Endothelial cell (in vitro differentiated cells): Measurements from ENCODE around the gene TMEM179. TPM values are rescaled to one million over a fixed set of nuclear protein-coding genes. Genes with fewer than 3 reads are reported as not detected.

Experiments
- DNase-seq: peaks from one replicate; pipeline ENCODE4 v3.0.0; 2021; ENCODE audit warnings: low spot score
- H3K27ac Mint-ChIP-seq: one replicate; pipeline ENCODE4 v1.8.0; 2021; ENCODE audit warnings: mixed read lengths, inconsistent platforms; ENCODE audit not compliant: unreplicated experiment
- H3K27me3 Mint-ChIP-seq: one replicate; pipeline ENCODE4 v1.8.0; 2021; ENCODE audit warnings: mild to moderate bottlenecking, moderate library complexity, mixed read lengths, inconsistent platforms; ENCODE audit not compliant: unreplicated experiment
- H3K36me3 Mint-ChIP-seq: one replicate; pipeline ENCODE4 v1.8.0; 2021; ENCODE audit warnings: mild to moderate bottlenecking, low read depth, mixed read lengths, inconsistent platforms; ENCODE audit not compliant: unreplicated experiment
- H3K4me1 Mint-ChIP-seq: one replicate; pipeline ENCODE4 v1.8.0; 2021; ENCODE audit warnings: mild to moderate bottlenecking, mixed read lengths, inconsistent platforms; ENCODE audit not compliant: unreplicated experiment
- H3K4me3 Mint-ChIP-seq: one replicate; pipeline ENCODE4 v1.8.0; 2021; ENCODE audit warnings: mild to moderate bottlenecking, mixed read lengths, inconsistent platforms; ENCODE audit not compliant: unreplicated experiment
- H3K9me3 Mint-ChIP-seq: one replicate; pipeline ENCODE4 v1.8.0; 2021; ENCODE audit warnings: mixed read lengths, inconsistent platforms; ENCODE audit not compliant: unreplicated experiment
- total RNA-seq: library from RNA; stranded (reverse); fragmentation: NEBNext Ultra II Directional; extraction: Animal tissue kit (Norgen Biotek cat#: 25700); gene quantifications from one replicate; pipeline ENCODE4 v1.2.1, GENCODE V29; 2021; ENCODE audit not compliant: unreplicated experiment
- TF ChIP-seq, protein P1 (sequence below): fragments of 200-600 bp; sonication (generic); IDR thresholded peaks from one replicate; pipeline ENCODE4 v1.5.0; 2021; ENCODE audit warnings: antibody characterized with exemption; ENCODE audit not compliant: unreplicated experiment

Gene TMEM179
- total RNA-seq, 1 donor from 2014 or later = 0.54 TPM

DNA sequence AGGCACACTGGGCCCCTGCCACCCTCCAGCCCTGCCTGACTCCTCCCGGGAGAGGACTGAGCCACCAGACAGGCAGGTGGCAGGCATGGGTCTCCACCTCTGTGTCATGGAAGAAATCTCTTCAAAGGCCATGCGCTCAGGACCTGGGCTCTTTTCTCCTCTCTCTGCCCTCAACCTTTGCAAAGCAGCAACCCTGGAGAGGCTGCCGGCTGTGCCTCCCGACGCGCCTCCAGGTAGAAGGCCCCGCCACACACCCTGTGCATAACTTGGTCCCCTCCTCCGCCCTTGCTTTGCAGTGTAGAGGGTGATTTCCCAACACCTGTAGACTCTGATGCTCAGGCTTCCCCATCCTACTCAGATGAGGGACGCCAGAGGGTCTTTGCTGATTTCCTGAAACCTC lies 28.2 kb upstream of the TMEM179 start:
- peaks cover under 1% of the 10 kb centered on the region for H3K27me3 Mint-ChIP-seq
- H3K4me1 Mint-ChIP-seq = no peaks in the 10 kb centered on the region
- peaks cover 3% of the 10 kb centered on the region for H3K36me3 Mint-ChIP-seq
- TF ChIP-seq, protein P1, sequence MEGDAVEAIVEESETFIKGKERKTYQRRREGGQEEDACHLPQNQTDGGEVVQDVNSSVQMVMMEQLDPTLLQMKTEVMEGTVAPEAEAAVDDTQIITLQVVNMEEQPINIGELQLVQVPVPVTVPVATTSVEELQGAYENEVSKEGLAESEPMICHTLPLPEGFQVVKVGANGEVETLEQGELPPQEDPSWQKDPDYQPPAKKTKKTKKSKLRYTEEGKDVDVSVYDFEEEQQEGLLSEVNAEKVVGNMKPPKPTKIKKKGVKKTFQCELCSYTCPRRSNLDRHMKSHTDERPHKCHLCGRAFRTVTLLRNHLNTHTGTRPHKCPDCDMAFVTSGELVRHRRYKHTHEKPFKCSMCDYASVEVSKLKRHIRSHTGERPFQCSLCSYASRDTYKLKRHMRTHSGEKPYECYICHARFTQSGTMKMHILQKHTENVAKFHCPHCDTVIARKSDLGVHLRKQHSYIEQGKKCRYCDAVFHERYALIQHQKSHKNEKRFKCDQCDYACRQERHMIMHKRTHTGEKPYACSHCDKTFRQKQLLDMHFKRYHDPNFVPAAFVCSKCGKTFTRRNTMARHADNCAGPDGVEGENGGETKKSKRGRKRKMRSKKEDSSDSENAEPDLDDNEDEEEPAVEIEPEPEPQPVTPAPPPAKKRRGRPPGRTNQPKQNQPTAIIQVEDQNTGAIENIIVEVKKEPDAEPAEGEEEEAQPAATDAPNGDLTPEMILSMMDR = no peak
- DNase-seq = no peak
- no peak overlapping the region for H3K4me3 Mint-ChIP-seq
- H3K27ac Mint-ChIP-seq = no peak overlapping the region
- peaks cover 4% of the 10 kb centered on the region for H3K9me3 Mint-ChIP-seq

DNA sequence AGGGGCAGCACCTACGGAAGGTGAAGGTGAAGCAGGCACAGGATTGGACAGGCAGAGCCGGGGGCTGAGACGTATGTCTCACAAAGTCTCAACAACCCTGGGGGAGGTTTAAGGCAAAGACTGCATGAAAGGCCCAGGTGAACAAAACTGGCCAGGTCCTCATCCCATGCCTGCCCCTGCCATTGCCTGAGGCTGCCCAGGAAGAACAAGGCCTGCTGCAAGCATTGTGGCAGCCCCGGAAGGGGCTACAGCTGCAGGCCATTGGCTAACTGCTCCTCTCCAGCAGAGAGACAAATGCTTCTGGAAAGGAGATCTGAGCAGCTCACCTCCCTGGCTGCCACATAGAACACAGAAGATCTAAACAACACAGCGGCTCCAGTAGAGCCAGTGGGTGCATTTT lies 20.4 kb upstream of the TMEM179 start:
- Mint-ChIP-seq H3K36me3 (peaks cover 7% of the 10 kb centered on the region), H3K4me1 (no peaks in the 10 kb centered on the region), H3K4me3 (no peak overlapping the region), H3K27me3 (peaks cover 1% of the 10 kb centered on the region), H3K9me3 (peaks cover 9% of the 10 kb centered on the region), H3K27ac (no peak overlapping the region)
- no peak for DNase-seq
- TF ChIP-seq, protein P1 = no peak

DNA sequence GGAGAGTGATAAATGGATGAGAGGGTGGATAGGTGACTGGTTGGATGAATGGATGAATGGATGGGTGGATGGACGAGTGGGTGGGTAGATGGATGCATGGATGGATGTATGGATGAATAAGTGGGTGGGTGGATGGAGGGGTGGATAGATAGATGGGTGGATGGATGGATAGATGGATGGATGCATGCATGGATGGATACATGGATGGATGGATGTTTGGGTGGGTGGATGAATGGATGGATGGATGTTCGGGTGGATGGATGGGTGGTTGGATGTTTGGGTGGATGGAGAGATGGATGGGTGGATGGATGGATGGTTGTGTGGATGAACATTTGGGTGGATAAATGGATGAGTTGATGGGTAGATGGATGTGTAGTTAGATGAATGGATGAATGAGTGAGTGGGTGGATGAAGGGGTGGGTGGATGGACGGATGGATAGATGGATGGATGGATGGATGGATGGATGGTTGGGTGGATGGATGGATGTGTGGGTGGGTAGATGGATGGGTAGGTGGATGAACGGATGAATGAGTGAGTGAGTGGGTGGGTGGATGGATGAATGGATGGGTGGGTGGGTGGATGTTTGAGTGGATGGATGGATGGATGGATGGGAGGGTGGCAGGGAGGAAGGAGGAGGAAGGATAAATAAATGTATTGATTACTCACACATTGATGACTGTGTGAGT lies 9.7 kb upstream of the TMEM179 start:
- no peak for DNase-seq
- TF ChIP-seq, protein P1 = no peak
- no peak overlapping the region for H3K27ac Mint-ChIP-seq
- peaks cover 2% of the 10 kb centered on the region for H3K27me3 Mint-ChIP-seq
- H3K9me3 Mint-ChIP-seq = no peaks in the 10 kb centered on the region
- H3K4me1 Mint-ChIP-seq = peaks cover under 1% of the 10 kb centered on the region
- no peak overlapping the region for H3K4me3 Mint-ChIP-seq
- H3K36me3 Mint-ChIP-seq = peaks cover 2% of the 10 kb centered on the region

DNA sequence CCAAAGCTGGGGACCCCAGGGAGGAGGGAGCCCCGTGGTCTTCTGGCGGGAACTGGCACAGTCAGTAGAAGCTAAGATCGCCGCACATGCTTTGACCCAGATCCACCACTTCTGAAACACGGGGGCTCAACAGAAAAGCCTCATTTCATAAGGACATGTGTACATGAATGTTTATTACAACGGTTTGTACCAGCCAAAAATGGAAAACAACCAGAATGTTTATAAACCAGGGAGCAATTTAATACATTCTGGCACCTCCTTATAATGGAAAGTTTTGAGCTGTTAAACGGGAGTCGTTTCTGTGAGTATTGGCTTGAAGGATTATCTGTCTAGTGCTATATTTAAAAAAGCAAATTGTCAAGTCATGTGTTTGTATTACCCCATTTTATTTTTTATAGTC lies 7.3 kb upstream of the TMEM179 start:
- no peaks in the 10 kb centered on the region for H3K4me1 Mint-ChIP-seq
- H3K36me3 Mint-ChIP-seq = no peaks in the 10 kb centered on the region
- H3K27ac Mint-ChIP-seq = no peak overlapping the region
- H3K27me3 Mint-ChIP-seq = peaks cover 2% of the 10 kb centered on the region
- H3K4me3 Mint-ChIP-seq = no peak overlapping the region
- H3K9me3 Mint-ChIP-seq = no peaks in the 10 kb centered on the region
- TF ChIP-seq, protein P1 = no peak
- no peak for DNase-seq

DNA sequence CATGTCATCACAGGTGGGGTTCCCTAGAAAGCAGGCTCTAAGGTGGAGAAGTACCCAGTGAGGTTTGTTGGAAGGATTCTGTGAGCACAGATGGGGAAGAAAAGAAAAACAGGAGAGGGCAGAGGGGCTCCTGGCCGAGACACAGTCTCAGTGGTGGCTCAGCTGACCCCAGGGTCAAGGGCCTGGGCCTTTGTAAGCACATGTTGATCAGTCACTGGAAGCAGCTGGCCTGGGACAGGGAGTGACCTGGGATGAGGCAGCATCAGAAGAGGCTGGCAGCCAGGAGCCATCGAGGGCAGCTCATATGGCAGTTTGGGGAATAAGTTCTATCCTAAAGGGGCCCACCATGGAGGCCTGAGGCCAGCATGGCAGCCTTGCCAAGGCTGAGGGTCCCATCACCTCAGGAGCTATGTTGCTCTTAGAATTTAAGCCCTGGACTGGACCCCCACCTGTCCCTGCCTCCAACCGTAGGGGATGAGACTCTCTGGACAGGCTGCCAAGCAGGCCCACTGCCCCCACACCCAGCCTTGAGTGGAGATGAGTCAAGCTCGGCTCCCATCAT lies 6.3 kb upstream of the TMEM179 start:
- TF ChIP-seq, protein P1 = no peak
- H3K9me3 Mint-ChIP-seq = no peaks in the 10 kb centered on the region
- H3K36me3 Mint-ChIP-seq = no peaks in the 10 kb centered on the region
- H3K27me3 Mint-ChIP-seq = peaks cover 2% of the 10 kb centered on the region
- H3K27ac Mint-ChIP-seq = no peak overlapping the region
- H3K4me1 Mint-ChIP-seq = no peaks in the 10 kb centered on the region
- no peak for DNase-seq
- no peak overlapping the region for H3K4me3 Mint-ChIP-seq
